ENCODE data around the gene FRYL. TPM values are rescaled to one million over a fixed set of nuclear protein-coding genes. Genes with fewer than 3 reads are reported as not detected.
"Not testable (repeated sequence)": the region's sequence is repeated elsewhere in the genome, so short reads cannot be mapped to it uniquely, and the experiment has no call there.

Gene FRYL
- total RNA-seq, 4 donors from 2014 or later, result 46.0 to 66.5 (median 55.8) TPM

DNA sequence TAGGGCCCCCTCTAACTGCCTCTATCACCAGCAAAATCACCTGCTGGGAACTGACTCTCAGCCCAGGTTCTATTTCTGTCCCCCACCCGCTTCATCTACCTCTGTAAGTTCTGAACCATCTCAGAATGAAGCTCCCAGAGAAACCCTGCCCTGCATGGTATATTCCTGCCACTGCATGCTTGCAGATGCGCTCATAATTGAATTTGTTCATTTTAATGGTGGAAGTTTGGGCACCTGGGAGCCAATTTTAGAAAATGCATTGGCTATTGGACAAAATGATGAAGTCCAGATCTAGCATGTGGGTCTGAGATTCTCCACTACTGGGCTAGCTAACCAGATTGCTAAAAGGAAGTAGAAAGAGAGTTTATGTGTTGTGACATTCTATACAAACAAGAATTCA, 325.5 kb downstream of the FRYL start:
- Histone ChIP-seq H3K9me3 (no peaks in the 10 kb centered on the region), H3K4me3 (no peak overlapping the region), H3K27ac (replicated peaks in 1 of 4) (no peak overlapping the region), H3K36me3 (no peaks in the 10 kb centered on the region), H3K4me1 (no peaks in the 10 kb centered on the region), H3K27me3 (no peaks in the 10 kb centered on the region)
- no peak for DNase-seq (ENCODE audit: extremely low spot score)
- intact Hi-C loops (cut with DNase I), result no loop called here
- no peak for TF ChIP-seq EP300 (IDR thresholded peaks at IDR 0.05)
- TF ChIP-seq, protein P1, sequence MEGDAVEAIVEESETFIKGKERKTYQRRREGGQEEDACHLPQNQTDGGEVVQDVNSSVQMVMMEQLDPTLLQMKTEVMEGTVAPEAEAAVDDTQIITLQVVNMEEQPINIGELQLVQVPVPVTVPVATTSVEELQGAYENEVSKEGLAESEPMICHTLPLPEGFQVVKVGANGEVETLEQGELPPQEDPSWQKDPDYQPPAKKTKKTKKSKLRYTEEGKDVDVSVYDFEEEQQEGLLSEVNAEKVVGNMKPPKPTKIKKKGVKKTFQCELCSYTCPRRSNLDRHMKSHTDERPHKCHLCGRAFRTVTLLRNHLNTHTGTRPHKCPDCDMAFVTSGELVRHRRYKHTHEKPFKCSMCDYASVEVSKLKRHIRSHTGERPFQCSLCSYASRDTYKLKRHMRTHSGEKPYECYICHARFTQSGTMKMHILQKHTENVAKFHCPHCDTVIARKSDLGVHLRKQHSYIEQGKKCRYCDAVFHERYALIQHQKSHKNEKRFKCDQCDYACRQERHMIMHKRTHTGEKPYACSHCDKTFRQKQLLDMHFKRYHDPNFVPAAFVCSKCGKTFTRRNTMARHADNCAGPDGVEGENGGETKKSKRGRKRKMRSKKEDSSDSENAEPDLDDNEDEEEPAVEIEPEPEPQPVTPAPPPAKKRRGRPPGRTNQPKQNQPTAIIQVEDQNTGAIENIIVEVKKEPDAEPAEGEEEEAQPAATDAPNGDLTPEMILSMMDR (IDR thresholded peaks at IDR 0.05), result no peak
- no peak for TF ChIP-seq POLR2AphosphoS5 (IDR thresholded peaks at IDR 0.05)
- no peak for TF ChIP-seq POLR2A (IDR thresholded peaks at IDR 0.05; ENCODE audit: low read depth)
- 93% methylated on average over 2 of the region's 2 CpGs for WGBS

DNA sequence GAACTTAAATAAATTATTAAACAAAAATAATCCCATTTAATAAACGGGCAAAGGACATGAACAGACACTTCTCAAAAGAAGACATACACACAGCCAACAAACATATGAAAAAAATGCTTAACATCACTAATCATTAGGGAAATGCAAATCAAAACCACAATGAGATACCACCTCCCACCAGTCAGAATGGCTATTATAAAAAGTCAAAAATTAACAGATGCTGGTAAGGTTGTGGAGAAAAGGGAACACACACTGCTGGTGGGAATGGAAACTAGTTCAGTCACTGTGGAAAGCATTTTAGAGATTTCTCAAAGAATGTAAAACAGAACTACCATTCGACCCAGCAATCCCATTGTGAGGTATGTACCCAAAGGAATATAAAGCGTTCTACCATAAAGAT, 328.4 kb downstream of the FRYL start:
- 93% methylated on average over 3 of the region's 3 CpGs for WGBS
- H3K27me3 ChIP-seq, result not testable (repeated sequence)

DNA sequence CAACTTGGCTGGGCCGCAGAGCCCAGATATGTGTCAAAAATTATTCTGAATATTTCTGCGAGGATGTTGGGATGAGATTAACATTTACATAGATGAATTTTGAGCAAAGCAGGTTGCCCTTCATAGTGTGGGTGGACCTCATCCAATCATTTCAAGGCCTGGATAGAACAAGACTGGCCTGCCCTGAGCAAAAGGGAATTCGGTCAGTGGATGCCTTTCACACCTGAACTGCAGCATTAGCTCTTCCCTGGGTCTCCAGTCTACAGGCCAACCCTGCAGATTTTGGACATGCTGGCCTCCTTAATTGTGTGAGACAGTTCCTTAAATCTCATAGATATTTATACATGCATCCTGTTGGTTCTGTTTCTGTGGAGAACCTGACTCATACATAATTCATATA, 329.3 kb downstream of the FRYL start:
- 93% methylated on average over 3 of the region's 3 CpGs for WGBS
- Histone ChIP-seq H3K4me1 (no peaks in the 10 kb centered on the region), H3K4me3 (no peak overlapping the region), H3K27ac (replicated peaks in 1 of 4) (no peak overlapping the region), H3K9me3 (no peaks in the 10 kb centered on the region), H3K27me3 (no peaks in the 10 kb centered on the region), H3K36me3 (no peaks in the 10 kb centered on the region)
- intact Hi-C loops (cut with DNase I), result no loop called here
- DNase-seq (ENCODE audit: extremely low spot score), result no peak
- no peak for TF ChIP-seq POLR2A (IDR thresholded peaks at IDR 0.05; ENCODE audit: low read depth)
- no peak for TF ChIP-seq POLR2AphosphoS5 (IDR thresholded peaks at IDR 0.05)
- TF ChIP-seq, protein P1 (IDR thresholded peaks at IDR 0.05), result no peak
- TF ChIP-seq EP300 (IDR thresholded peaks at IDR 0.05), result no peak

More for the DNA sequence above, 328.4 kb downstream of the FRYL start:
- DNase-seq (ENCODE audit: extremely low spot score); H3K27ac ChIP-seq (replicated peaks in 1 of 4); H3K4me1 ChIP-seq; H3K36me3 ChIP-seq; H3K9me3 ChIP-seq; intact Hi-C loops (cut with DNase I); H3K4me3 ChIP-seq: not testable (repeated sequence)

DNA sequence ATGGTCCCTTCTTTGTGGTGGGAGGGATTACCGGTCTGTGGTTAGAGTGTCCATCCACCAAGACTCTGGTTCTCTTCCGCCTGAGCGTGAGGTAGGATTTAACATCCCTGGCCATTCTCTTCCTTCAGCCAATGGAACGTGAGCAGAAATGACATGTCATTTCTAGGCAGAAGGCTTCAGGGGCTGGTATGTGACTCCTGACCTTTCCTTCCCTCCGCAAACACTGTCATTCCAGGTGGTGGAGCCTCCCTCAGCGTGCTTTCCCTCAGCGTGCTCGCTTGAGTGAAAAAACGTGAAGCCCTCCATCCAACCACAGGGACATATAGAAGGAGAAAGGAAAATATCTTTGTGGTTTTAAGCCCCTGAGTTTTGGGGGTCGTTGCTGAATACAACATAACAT, 330.9 kb downstream of the FRYL start:
- WGBS, result 87% methylated on average over 10 of the region's 10 CpGs
- intact Hi-C loops (cut with DNase I), result no loop called here
- Histone ChIP-seq H3K9me3 (no peaks in the 10 kb centered on the region), H3K4me3 (no peak overlapping the region), H3K36me3 (no peaks in the 10 kb centered on the region), H3K27me3 (no peaks in the 10 kb centered on the region), H3K27ac (replicated peaks in 1 of 4) (no peak overlapping the region), H3K4me1 (no peaks in the 10 kb centered on the region)
- no peak for DNase-seq (ENCODE audit: extremely low spot score)
- no peak for TF ChIP-seq POLR2AphosphoS5 (IDR thresholded peaks at IDR 0.05)
- TF ChIP-seq EP300 (IDR thresholded peaks at IDR 0.05), result no peak
- TF ChIP-seq, protein P1 (IDR thresholded peaks at IDR 0.05), result no peak
- no peak for TF ChIP-seq POLR2A (IDR thresholded peaks at IDR 0.05; ENCODE audit: low read depth)

Small RNAs within 50 kb of the gene (small RNA-seq; reads per million reads assigned to genes)
- gene RNU5E-3P, result 0 reads per million in 3 donors

Other genes starting within 250 kb of the FRYL start
- 10 to 100 TPM; 73.7 to 95.8 (median 78.9) TPM for gene OCIAD1, start 50.8 kb upstream of the FRYL start, total RNA-seq
- gene OCIAD2, start 126.5 kb upstream of the FRYL start, total RNA-seq, result 1 to 10 TPM; 3.3 to 9.5 (median 7.9) TPM
- not detected for gene CWH43, start 206.0 kb upstream of the FRYL start, total RNA-seq